ENCODE results near the gene CCDC3.

Gene CCDC3

DNA sequence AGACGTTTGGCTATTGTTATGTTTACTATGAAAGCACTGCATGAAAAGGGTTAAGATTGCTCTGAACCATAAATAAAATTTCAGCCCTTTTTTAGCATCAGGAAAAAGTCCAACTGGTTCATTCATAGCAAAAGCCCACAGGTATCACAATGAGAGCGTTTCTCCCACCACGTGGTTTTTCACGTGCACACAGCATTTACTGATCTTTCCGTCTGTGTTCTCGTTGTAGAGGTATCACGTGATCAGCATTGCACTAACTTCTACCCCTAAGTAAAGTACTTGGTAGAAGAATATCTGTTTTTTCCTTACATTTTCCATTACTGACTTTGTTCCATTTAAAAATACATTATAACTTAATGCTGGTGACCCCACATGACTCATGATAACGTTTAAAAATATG, 17.8 kb upstream of the CCDC3 start:
- no peak overlapping the region for H3K27ac ChIP-seq
- TF ChIP-seq, protein P1, sequence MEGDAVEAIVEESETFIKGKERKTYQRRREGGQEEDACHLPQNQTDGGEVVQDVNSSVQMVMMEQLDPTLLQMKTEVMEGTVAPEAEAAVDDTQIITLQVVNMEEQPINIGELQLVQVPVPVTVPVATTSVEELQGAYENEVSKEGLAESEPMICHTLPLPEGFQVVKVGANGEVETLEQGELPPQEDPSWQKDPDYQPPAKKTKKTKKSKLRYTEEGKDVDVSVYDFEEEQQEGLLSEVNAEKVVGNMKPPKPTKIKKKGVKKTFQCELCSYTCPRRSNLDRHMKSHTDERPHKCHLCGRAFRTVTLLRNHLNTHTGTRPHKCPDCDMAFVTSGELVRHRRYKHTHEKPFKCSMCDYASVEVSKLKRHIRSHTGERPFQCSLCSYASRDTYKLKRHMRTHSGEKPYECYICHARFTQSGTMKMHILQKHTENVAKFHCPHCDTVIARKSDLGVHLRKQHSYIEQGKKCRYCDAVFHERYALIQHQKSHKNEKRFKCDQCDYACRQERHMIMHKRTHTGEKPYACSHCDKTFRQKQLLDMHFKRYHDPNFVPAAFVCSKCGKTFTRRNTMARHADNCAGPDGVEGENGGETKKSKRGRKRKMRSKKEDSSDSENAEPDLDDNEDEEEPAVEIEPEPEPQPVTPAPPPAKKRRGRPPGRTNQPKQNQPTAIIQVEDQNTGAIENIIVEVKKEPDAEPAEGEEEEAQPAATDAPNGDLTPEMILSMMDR (IDR thresholded peaks at IDR 0.05): no peak

DNA sequence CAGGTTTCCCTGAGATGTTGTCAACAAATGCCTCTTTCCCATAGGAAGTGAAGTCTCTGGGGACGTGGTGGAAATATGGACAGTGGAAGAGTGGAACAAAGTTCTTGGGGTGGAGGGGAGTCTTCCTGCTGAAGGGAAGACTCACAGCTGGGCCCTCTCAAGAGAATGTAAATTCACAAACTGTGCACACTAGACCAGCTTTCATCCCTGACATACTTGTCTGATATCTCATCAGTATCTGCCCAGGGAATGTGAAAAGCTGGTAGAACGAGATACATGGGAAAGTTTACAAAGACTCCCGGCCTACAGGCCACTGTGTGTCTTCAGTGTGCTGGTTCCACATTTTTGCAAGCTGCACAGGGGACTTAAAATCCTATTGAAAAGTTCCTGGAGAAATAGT, 16.7 kb upstream of the CCDC3 start:
- no peak for TF ChIP-seq ZFX (IDR thresholded peaks at IDR 0.05; ENCODE audit: borderline replicate concordance)
- TF ChIP-seq, protein P1 (IDR thresholded peaks at IDR 0.05): no peak
- H3K27ac ChIP-seq: no peak overlapping the region

DNA sequence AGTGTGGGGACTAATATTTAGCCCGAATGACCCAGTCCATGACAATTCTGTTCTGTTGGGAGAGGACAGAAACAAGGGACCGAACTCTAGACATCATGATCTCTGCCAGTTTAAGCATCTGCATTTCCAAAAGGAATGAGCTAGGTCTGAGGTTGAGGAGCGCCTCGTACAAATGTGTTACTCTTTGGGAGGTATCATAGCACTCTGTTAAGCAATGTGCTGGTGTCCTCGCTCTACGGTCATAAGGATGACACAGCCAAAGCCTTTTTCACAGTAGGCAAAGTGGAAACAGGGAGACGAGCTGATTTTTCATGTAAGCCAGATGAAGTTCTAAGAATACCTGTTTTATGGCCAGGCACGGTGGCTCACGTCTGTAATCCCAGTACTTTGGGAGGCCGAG, 15.4 kb upstream of the CCDC3 start:
- H3K27ac ChIP-seq: no peak overlapping the region
- no peak for TF ChIP-seq ZFX (IDR thresholded peaks at IDR 0.05; ENCODE audit: borderline replicate concordance)
- TF ChIP-seq, protein P1 (IDR thresholded peaks at IDR 0.05): no peak

DNA sequence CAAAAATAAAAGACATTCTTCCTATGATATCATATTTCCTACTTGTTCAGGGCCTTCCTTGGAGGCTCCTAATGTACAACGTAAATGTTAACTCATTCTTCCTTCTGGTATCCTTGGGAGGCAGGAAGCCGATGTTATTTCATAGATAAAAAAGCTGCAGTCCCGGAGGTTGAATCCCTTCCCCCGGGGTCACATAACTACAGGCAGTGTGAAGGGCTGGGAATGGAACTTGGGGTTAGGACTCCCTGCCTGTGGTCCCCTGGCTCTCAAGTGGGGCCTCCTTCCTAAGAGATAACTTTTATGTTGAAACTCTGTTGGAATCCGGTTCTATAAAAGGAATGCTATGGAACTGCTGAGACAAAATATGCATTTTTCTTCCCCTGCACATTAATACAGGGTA, 14.9 kb upstream of the CCDC3 start:
- TF ChIP-seq ZFX (IDR thresholded peaks at IDR 0.05; ENCODE audit: borderline replicate concordance): no peak
- TF ChIP-seq, protein P1 (IDR thresholded peaks at IDR 0.05): no peak

DNA sequence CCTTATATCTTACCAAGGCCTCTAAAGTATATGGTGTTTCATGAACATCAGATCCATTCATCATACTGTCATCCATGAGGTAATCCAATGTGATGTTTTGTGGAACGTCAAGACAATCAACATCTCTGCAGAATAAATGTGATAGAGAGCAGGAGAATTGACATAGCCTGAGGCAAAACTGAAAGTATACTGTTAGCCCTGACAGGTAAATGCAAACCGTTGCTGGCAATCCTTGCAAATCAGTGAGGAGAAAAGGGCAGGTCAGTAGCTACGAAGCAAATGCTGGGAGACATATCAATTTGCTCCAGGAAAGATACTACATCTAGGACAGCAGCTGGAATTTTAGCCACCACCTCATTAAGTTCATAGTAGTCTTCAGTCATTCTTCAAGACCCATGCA, 4.5 kb upstream of the CCDC3 start:
- no peak for TF ChIP-seq ZFX (IDR thresholded peaks at IDR 0.05; ENCODE audit: borderline replicate concordance)
- TF ChIP-seq, protein P1 (IDR thresholded peaks at IDR 0.05): no peak
- no peak overlapping the region for H3K27ac ChIP-seq

More for the DNA sequence above, 14.9 kb upstream of the CCDC3 start:
- no peak overlapping the region for H3K27ac ChIP-seq

DNA sequence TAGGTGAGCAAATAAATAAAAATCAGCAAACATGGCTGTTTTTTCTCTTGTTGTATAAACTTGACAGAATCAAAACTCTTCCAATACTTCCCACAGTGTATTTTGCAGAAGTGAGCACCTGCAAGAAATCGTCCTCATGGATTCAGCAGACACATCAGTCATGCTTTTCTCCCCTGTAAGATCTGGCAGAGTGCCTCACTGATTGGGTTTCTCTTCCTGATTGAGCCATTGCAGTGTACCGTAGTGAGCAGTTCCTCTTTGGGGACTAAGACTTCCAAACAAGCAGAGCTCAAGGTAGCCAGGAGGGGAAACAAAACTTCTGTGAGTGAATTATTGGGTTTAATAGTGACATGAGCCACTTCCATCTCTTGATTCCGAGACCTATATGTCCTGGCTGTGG, 2.2 kb upstream of the CCDC3 start:
- H3K27ac ChIP-seq: no peak overlapping the region
- TF ChIP-seq ZFX (IDR thresholded peaks at IDR 0.05; ENCODE audit: borderline replicate concordance): no peak
- TF ChIP-seq, protein P1 (IDR thresholded peaks at IDR 0.05): no peak

DNA sequence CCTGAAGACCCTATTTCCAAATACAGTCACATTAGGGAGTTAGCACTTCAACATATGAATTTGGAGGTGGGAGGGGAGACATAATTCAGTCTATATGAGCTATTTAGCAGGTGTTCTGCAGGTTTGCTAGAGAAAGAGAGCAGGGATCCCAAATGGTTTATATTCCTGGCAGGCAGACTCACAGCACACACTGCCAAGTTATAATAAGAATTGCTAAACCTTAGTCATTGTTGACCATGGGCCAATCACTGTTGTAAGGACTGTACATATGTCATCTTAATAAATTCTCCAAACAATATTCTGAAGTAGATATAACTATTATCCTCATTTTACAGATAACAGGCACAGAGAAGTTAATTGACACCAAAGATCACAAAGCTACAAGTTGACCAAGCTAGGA, 1.5 kb upstream of the CCDC3 start:
- H3K27ac ChIP-seq: no peak overlapping the region
- TF ChIP-seq, protein P1 (IDR thresholded peaks at IDR 0.05): no peak
